Lower leg skin (tissue), 4 donors: Measurements from ENCODE around the gene WFIKKN2. TPM values are rescaled to one million over a fixed set of nuclear protein-coding genes. Genes with fewer than 3 reads are reported as not detected.

ENCODE experiments used
- DNase-seq, 2 donors: peaks; one replicate each; pipeline ENCODE4 v3.0.0-alpha.2; 2019; ENCODE audit warnings: low spot score in 2 of 2
- H3K4me3 ChIP-seq: fragments of 200-600 bp; sonication (generic); 2 replicates; pipeline ENCODE4 v1.5.1; 2017; ENCODE audit warnings: mild to moderate bottlenecking, low read depth; ENCODE audit not compliant: poor library complexity, severe bottlenecking
- POLR2A ChIP-seq, 2 donors: fragments of 450-650 bp; IDR thresholded peaks; one replicate each; pipeline ENCODE4 v1.6.1; 2016 to 2017; ENCODE audit warnings: antibody characterized with exemption in 2 of 2, mild to moderate bottlenecking in 1 of 2, moderate library complexity in 1 of 2
- WGBS, 2 donors: methylation state at CpG; one replicate each; pipeline ENCODE4 v1.1.5; 2018; 5-methylcytosine and 5-hydroxymethylcytosine counted together
- intact Hi-C: fragments of 100-400 bp; cut with DNase I; formaldehyde crosslinking; loops from one replicate; pipeline ENCODE4 v1.15.0; 2023; ENCODE audit warnings: low total_unique reads
- total RNA-seq, 4 donors: library from RNA; depleted of rRNA; stranded (reverse); fragments of >200 nt; gene quantifications; one replicate each; pipeline ENCODE4 v1.1.0, GENCODE V29; 2016
- TF ChIP-seq, protein P1 (sequence below), 3 donors: fragments of 450-650 bp; IDR thresholded peaks; one replicate each; pipeline ENCODE4 v1.5.1; 2016; ENCODE audit warnings: antibody characterized with exemption in 3 of 3, mild to moderate bottlenecking in 3 of 3, moderate library complexity in 2 of 3

The WFIKKN2 gene
- total RNA-seq, 4 donors from 2014 or later, result 0.26 to 0.61 (median 0.59) TPM; not detected in 1

- TF ChIP-seq POLR2A (IDR thresholded peaks at IDR 0.05), result no peak
- H3K4me3 ChIP-seq, result peak overlapping the region; percentile 18
- DNase-seq, result no peak
- 47 to 51% methylated on average over 11 of the region's 11 CpGs for WGBS, 2 donors
- intact Hi-C loops, result no loop called here
Observed at GRCh38 chr17:50863221-50863843, 27.9 kb downstream of the WFIKKN2 start.

DNA sequence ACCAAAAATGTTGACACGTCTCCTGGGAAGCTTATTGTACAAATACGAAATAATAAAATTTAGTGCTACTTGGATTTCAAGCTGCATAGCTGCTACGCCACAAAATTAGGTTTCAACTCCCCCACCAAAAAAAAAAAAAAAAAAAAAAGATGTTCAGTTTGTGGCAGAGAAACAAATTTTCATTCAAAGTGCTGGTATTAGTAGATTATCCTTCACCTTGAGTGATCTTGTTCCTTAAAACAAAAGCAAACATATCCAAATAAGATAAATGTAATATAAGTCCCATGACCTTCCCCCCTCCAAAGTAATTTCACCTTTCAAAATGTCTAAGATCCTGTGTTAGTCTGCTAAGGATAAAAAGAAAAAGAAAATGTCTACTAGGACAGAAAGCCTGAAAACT lies 28.5 kb downstream of the WFIKKN2 start:
- no peak overlapping the region for H3K4me3 ChIP-seq
- intact Hi-C loops, result no loop called here
- no peak for DNase-seq
- 44% methylated on average over 3 of the region's 3 CpGs for whole genome bisulfite sequencing, 2 donors
- no peak for TF ChIP-seq POLR2A (IDR thresholded peaks at IDR 0.05)
- TF ChIP-seq, protein P1, sequence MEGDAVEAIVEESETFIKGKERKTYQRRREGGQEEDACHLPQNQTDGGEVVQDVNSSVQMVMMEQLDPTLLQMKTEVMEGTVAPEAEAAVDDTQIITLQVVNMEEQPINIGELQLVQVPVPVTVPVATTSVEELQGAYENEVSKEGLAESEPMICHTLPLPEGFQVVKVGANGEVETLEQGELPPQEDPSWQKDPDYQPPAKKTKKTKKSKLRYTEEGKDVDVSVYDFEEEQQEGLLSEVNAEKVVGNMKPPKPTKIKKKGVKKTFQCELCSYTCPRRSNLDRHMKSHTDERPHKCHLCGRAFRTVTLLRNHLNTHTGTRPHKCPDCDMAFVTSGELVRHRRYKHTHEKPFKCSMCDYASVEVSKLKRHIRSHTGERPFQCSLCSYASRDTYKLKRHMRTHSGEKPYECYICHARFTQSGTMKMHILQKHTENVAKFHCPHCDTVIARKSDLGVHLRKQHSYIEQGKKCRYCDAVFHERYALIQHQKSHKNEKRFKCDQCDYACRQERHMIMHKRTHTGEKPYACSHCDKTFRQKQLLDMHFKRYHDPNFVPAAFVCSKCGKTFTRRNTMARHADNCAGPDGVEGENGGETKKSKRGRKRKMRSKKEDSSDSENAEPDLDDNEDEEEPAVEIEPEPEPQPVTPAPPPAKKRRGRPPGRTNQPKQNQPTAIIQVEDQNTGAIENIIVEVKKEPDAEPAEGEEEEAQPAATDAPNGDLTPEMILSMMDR (IDR thresholded peaks at IDR 0.05), result no peak

- 7 to 8% methylated on average over 6 of the region's 6 CpGs for WGBS, 2 donors
- intact Hi-C loops, result loop anchor here (5.0 kb wide), 1 partner anchor 88 kb away; no protein-coding TSS in a partner anchor
- TF ChIP-seq POLR2A (IDR thresholded peaks at IDR 0.05), result no peak
- TF ChIP-seq, protein P1 (IDR thresholded peaks at IDR 0.05), result no peak
Observed at GRCh38 chr17:50864747-50865059, 29.3 kb downstream of the WFIKKN2 start.

DNA sequence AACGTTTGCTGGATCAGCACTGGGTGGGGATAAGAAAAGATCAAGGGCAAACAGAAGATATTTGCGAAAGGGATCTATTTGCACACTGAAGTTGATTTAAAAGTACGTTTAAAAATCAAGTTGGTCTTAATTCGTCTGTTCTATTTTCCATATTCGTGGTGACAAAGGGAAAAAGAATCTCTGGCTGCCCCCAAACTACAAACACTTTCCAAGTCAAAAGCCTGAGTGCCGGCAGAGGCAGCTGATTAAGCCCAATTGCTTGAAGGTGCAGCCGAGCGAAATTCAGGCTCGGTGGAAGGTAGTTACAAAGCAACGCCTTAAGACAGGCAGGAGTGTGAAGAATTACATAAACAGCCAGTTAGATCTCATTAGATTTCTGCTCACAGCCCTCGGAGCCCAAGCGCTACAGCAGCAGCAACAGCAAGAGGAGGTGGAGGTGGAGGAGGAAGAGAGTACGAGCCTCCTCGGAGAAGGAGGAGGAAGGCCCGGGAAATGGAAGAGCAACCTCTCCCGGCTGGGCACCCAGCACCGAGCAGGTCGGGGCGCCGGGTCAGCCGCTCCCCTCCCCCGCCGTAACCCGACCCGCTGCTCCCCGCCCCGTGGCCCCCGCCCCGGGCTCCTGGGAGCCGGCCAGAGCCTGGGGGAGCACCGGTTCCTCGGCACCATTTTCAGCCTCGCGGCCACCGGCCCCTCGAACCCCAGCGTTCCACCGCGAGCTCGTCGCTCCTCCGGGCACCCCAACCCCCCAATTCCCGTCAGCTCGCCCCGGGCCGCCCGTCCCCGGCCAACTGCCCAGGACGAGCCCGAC lies 29.9 kb downstream of the WFIKKN2 start:
- peak overlapping the region; percentile 89 for H3K4me3 ChIP-seq
- DNase-seq, result peak in 1 of 2 donors; percentile 92
- intact Hi-C loops, result loop anchor here (5.0 kb wide), 1 partner anchor 87 kb away; no protein-coding TSS in a partner anchor
- TF ChIP-seq, protein P1 (IDR thresholded peaks at IDR 0.05), result no peak
- TF ChIP-seq POLR2A (IDR thresholded peaks at IDR 0.05), result no peak
- WGBS, 2 donors, result 0% methylated on average over 20 of the region's 50 CpGs

More at GRCh38 chr17:50864747-50865059, 29.3 kb downstream of the WFIKKN2 start:
- DNase-seq, result no peak
- peak overlapping the region; percentile 89 for H3K4me3 ChIP-seq

DNA sequence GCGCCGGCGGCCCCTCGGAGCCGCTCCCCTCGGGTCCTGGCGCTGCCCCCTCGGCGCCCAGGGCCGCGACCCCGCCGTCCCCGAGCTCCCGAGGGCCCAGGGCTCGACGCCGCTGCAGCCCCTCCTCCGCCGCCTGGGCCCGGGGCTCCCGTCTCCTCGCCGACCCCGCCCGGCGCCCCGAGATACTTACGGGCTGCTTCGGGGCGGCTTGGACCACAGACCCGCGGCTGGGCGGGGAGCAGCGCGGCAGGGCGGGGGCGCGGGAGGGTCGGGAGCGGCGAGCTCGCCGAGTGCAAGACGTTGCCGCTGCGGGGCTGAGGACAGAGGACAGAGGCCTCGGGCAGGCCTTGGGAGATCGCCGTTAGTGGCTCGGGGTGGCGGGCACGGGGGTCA lies 30.5 kb downstream of the WFIKKN2 start:
- TF ChIP-seq, protein P1 (IDR thresholded peaks at IDR 0.05), result no peak
- TF ChIP-seq POLR2A (IDR thresholded peaks at IDR 0.05), result no peak
- no peak for DNase-seq
- H3K4me3 ChIP-seq, result peak overlapping the region; percentile 89
- 0% methylated on average over 5 of the region's 53 CpGs; no CpG with 5 or more reads in 1 of the 2 donors for WGBS, 2 donors
- intact Hi-C loops, result loop anchor here (5.0 kb wide), 1 partner anchor 86 kb away; no protein-coding TSS in a partner anchor

DNA sequence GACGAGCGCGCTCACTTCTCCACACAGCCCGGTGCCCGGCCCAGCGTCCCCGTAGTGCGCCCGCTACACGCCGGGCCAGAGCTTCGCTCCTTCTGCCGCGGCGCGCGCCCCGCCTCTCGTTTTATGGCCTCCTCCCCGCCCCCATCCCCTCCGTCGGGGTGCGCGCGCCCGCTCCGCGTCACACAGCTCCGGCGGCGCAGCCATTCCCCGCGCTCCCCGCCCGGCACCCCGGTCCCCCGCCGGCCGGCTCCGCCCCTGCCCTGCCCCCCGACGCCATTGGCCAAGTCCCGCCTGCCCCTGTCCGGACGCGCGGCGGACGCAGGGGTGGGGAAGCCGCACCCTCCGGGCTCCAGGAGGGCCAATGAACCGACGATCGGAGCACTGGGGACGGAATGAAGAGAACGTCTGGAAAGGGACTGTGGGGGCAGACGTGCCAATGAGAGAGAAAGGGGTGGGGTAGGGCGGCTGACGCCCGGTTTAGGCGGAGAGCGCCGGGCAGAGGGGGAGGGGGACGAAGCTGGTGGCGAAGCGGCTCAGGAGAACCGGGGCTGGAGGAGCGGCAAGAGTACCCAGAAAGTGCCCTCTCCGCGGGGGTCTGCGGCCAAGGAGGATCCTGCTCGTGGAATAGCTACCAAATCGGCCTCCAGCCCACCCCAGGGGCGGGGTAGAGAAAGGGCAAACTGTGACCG lies 31.0 kb downstream of the WFIKKN2 start, which contains the start of gene TOB1:
TSS of gene TOB1 (minus strand) at position 94 of the 689 bp plus-strand sequence. CDS start 2,337 bp downstream, outside the sequence.
- intact Hi-C loops, result loop anchor here (5.0 kb wide), 1 partner anchor 86 kb away; no protein-coding TSS in a partner anchor
- peak within 1 kb of the TSS; percentile 89 for H3K4me3 ChIP-seq
- 1% methylated on average over 43 to 63 of the region's 75 CpGs for WGBS, 2 donors
- peak; percentile 97 to 99 for DNase-seq
- peak in 1 of 2 donors; percentile 100 for TF ChIP-seq POLR2A (IDR thresholded peaks at IDR 0.05)
- TF ChIP-seq, protein P1 (IDR thresholded peaks at IDR 0.05), result peak in 1 of 3 donors; percentile 3
